SK-N-SH (cell line): ENCODE results near the gene WASF3.

ENCODE experiments used
- CTCF ChIP-seq: fragments of 200-600 bp; sonication (generic); IDR thresholded peaks from 2 replicates; pipeline ENCODE4 v1.6.1; 2017; ENCODE audit warnings: antibody characterized with exemption, mild to moderate bottlenecking, moderate library complexity
- EP300 ChIP-seq, 2 experiments: IDR thresholded peaks; 2 replicates each; pipeline versions ENCODE4 v1.4.0 to v1.6.1; 2012; ENCODE audit warnings: borderline replicate concordance in 1 of 2, low read depth in 1 of 2, low read length in 1 of 2
- EZH2phosphoT487 ChIP-seq: fragments of 200-600 bp; sonication (generic); IDR thresholded peaks from 2 replicates; pipeline ENCODE4 v1.6.1; 2017; ENCODE audit warnings: low read depth, mixed run types, mild to moderate bottlenecking, antibody characterized with exemption, moderate library complexity, borderline replicate concordance
- MAX ChIP-seq: IDR thresholded peaks from 2 replicates; pipeline ENCODE4 v1.4.0; 2012; ENCODE audit warnings: low read depth
- YY1 ChIP-seq: IDR thresholded peaks from 2 replicates; pipeline ENCODE4 v1.4.0; 2012; ENCODE audit warnings: low read depth, mild to moderate bottlenecking

DNA sequence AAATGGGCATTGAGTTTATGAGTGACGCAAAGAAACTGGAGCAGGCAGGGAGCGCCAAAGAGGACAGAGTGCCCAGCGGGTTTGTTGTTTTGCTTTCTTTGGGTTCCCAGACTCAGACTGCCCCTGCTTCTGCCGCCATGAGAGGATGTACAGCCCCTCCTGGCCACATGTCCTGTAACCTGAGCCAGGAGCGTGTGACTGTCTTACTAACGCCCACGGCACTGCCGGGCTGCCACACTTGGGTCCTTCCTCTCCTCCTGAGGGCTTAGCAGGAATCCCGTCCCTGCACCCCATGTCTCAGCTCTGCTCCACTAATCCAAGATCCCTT is 122.6 kb downstream of the WASF3 start:
- TF ChIP-seq CTCF, result no peak
- no peak for TF ChIP-seq YY1
- no peak for TF ChIP-seq EZH2phosphoT487
- TF ChIP-seq MAX, result no peak
- TF ChIP-seq EP300 (IDR thresholded peaks at IDR 0.05; ENCODE audit: borderline replicate concordance in 1 of 2, low read depth in 1 of 2, low read length in 1 of 2), result no peak
